ENCODE measurements around the gene TFDP2.

TFDP2 gene

DNA sequence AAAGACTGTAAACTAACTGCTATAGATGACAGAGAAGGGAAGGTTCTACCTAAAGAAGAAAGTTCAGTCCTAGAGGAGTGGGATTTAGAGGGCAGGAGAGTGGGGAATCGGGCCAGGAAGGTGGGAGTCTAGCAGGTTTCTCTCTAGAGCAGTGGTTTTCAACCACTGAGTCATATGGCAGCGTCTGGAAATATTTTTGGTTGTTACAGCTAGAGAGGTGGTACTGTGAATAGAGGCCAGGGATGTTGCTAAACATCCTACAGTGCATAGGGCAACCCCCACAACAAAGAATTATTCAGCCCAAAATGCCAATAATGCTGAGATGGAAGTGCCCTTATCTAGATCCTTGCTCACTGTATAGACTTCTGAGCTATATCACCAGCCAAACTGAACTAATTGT is 244.2 kb downstream of the TFDP2 start:
- TF ChIP-seq MYC (IDR thresholded peaks at IDR 0.05; ENCODE audit: low read depth, low read length) (no peak), POLR2A (IDR thresholded peaks at IDR 0.05; ENCODE audit: extremely low read depth, insufficient read length) (no peak)
- TF ChIP-seq, protein P1, sequence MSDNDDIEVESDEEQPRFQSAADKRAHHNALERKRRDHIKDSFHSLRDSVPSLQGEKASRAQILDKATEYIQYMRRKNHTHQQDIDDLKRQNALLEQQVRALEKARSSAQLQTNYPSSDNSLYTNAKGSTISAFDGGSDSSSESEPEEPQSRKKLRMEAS (IDR thresholded peaks at IDR 0.05; ENCODE audit: low read depth, low read length), result no peak
- TF ChIP-seq, protein P2, sequence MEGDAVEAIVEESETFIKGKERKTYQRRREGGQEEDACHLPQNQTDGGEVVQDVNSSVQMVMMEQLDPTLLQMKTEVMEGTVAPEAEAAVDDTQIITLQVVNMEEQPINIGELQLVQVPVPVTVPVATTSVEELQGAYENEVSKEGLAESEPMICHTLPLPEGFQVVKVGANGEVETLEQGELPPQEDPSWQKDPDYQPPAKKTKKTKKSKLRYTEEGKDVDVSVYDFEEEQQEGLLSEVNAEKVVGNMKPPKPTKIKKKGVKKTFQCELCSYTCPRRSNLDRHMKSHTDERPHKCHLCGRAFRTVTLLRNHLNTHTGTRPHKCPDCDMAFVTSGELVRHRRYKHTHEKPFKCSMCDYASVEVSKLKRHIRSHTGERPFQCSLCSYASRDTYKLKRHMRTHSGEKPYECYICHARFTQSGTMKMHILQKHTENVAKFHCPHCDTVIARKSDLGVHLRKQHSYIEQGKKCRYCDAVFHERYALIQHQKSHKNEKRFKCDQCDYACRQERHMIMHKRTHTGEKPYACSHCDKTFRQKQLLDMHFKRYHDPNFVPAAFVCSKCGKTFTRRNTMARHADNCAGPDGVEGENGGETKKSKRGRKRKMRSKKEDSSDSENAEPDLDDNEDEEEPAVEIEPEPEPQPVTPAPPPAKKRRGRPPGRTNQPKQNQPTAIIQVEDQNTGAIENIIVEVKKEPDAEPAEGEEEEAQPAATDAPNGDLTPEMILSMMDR (IDR thresholded peaks at IDR 0.05; ENCODE audit: low read depth, low read length), result no peak
- no peak for DNase-seq (ENCODE audit: low read depth)
- no peak overlapping the region for H3K4me3 ChIP-seq (ENCODE audit: low read depth, low read length)

DNA sequence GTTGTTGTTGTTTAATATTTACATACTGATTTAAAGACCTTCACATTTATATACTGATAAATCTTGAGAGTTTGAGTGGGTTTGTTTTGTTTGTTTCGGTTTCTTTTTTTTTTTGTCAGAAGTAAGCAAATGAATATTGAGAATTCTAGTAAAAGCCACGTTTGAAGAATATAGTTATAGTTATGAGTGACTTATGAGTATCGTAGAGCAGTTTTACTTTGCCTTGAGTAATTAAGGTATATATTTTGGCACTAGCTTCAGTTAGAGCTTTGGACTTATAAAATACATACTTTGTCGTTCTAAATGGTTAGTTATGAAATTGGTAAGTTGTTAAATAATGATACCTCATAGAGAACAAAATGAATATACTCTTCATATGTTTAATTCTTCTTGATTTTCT is 245.1 kb downstream of the TFDP2 start:
- TF ChIP-seq, protein P1 (IDR thresholded peaks at IDR 0.05; ENCODE audit: low read depth, low read length), result no peak
- TF ChIP-seq, protein P2 (IDR thresholded peaks at IDR 0.05; ENCODE audit: low read depth, low read length), result no peak
- TF ChIP-seq MYC (IDR thresholded peaks at IDR 0.05; ENCODE audit: low read depth, low read length), result no peak
- TF ChIP-seq POLR2A (IDR thresholded peaks at IDR 0.05; ENCODE audit: extremely low read depth, insufficient read length), result no peak
- DNase-seq (ENCODE audit: low read depth), result no peak
- no peak overlapping the region for H3K4me3 ChIP-seq (ENCODE audit: low read depth, low read length)

DNA sequence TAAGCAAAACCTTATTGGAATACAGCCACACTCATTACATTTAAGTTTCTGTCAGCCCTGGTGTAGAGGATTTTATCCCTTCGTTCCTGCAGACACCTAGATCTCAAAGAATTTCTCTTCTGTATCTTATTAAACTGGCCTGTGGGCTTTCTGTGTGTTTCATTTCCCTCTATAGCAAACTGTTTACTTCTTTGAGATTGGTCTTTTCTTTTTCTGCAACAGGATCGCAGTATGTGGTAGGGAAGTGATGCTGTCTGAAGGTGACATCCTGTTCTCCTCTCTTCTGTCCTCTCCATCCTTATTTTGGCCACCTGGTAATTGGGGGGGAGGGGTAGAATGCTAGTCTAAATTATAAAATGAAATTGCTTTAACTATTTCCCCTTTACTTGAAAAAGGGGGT is 247.4 kb downstream of the TFDP2 start:
- DNase-seq (ENCODE audit: low read depth), result no peak
- H3K4me3 ChIP-seq (ENCODE audit: low read depth, low read length), result no peak overlapping the region
- TF ChIP-seq, protein P2 (IDR thresholded peaks at IDR 0.05; ENCODE audit: low read depth, low read length), result no peak
- TF ChIP-seq POLR2A (IDR thresholded peaks at IDR 0.05; ENCODE audit: extremely low read depth, insufficient read length) (no peak), MYC (IDR thresholded peaks at IDR 0.05; ENCODE audit: low read depth, low read length) (no peak)
- TF ChIP-seq, protein P1 (IDR thresholded peaks at IDR 0.05; ENCODE audit: low read depth, low read length), result no peak

DNA sequence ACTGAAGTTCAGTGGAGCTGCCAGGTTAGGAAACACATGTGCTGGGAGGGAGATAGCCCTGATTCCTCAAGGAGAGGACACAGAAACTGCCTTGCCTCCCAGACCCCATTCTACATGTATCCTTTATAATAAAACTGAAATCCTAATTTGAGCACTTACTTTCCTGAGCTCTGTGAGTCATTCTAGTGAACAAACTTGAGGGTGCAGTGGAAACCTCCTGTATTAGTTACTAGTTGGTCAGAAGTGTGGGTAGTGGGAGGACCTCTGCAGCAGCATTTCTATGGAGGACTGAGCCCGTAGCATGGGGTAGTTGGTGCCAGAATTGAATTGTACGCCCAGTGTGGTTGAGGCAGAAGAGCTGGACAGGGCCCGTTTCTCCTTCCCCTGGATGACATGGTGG is 249.0 kb downstream of the TFDP2 start:
- TF ChIP-seq, protein P2 (IDR thresholded peaks at IDR 0.05; ENCODE audit: low read depth, low read length), result no peak
- no peak for TF ChIP-seq POLR2A (IDR thresholded peaks at IDR 0.05; ENCODE audit: extremely low read depth, insufficient read length)
- TF ChIP-seq MYC (IDR thresholded peaks at IDR 0.05; ENCODE audit: low read depth, low read length), result no peak
- TF ChIP-seq, protein P1 (IDR thresholded peaks at IDR 0.05; ENCODE audit: low read depth, low read length), result no peak
- no peak for DNase-seq (ENCODE audit: low read depth)

DNA sequence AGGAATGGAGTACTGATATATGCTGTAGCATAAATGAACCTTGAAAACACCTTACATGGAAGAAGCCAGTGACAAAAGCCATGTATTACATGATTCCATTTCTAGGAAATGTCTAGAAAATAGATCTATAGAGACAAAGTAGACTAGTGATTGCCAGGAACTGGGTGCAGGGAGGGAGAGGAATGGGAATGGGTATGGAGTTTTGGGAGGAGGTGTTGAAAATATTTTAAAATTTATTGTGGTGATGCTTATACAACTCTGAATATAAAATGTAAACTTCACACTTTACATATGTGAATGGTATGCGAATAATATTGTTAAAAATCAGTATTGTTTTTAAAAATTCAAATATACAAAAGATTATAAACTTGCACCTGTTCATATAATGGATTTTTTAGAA is 250.4 kb downstream of the TFDP2 start:
- H3K4me3 ChIP-seq (ENCODE audit: low read depth, low read length), result no peak overlapping the region
- no peak for TF ChIP-seq POLR2A (IDR thresholded peaks at IDR 0.05; ENCODE audit: extremely low read depth, insufficient read length)
- TF ChIP-seq, protein P1 (IDR thresholded peaks at IDR 0.05; ENCODE audit: low read depth, low read length), result no peak
- DNase-seq (ENCODE audit: low read depth), result no peak

More for the DNA sequence above, 249.0 kb downstream of the TFDP2 start:
- H3K4me3 ChIP-seq (ENCODE audit: low read depth, low read length), result no peak overlapping the region

DNA sequence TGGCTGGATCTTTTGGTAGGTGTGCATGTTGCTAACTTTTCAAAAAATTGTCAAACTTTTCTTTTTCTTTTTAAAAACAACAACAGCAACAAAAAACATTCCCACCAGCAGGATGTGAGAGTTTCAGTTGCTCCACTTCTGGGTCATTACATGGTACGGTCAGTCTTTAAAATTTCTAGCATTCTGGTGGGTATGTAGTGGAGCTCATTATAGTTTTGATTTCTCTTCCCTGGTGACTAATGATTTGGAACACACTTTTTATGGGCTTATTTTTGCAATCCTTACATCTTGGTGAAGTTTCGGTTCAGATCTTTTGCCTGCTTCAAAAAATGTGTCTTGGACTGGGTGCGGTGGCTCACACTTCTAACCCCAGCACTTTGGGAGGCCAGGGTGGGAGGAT is 253.6 kb downstream of the TFDP2 start:
- DNase-seq (ENCODE audit: low read depth), result no peak
- no peak overlapping the region for H3K4me3 ChIP-seq (ENCODE audit: low read depth, low read length)
- TF ChIP-seq POLR2A (IDR thresholded peaks at IDR 0.05; ENCODE audit: extremely low read depth, insufficient read length), result no peak
- TF ChIP-seq, protein P1 (IDR thresholded peaks at IDR 0.05; ENCODE audit: low read depth, low read length), result no peak
- TF ChIP-seq, protein P2 (IDR thresholded peaks at IDR 0.05; ENCODE audit: low read depth, low read length), result no peak
- no peak for TF ChIP-seq MYC (IDR thresholded peaks at IDR 0.05; ENCODE audit: low read depth, low read length)

All from NB4 (cell line).